HG03066 (cell line): ENCODE data around the gene MVB12B.
"Not testable (repeated sequence)": the region's sequence is repeated elsewhere in the genome, so short reads cannot be mapped to it uniquely, and the experiment has no call there.

Experiments
- ATAC-seq: cut with Tn5 transposase; IDR thresholded peaks from one replicate; pipeline ENCODE4 v1.9.1; 2021; ENCODE audit warnings: low read depth; ENCODE audit not compliant: unreplicated experiment

Gene MVB12B

DNA sequence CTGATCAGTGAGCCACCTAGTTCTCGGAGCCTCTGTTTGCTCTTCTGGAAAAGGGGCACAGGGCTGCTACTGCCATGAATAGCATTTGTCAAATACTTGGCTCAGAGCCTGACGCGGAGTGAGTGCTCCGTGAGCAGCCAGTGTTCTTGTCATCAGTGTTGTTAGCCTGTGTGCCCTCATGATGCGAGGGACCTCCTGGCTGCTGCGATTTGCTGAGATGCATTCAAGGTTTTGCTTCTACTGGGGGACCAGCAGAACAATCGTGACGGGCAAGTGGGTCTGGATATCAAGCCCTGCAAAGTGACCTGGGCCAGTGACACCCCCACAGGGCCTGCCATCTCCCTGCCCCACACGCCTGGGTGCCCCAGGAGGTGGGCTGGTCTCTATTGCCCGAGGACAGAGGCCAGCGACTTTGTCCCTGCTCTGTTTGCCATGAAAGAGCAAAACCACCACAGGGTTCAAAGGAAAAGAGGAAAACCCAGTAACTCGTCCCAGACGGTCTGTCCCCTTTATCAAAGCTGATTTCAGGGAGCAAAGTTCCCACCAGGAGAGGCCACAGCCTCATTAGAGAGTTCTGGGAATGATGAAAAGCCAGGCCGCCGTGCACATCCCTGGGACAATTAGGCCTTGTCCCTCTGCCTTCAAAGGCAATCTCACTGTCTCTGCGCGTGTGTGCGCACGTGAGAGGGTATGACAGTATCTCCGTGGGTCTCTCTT is 200.6 kb downstream of the MVB12B start:
- ATAC-seq = no peak

DNA sequence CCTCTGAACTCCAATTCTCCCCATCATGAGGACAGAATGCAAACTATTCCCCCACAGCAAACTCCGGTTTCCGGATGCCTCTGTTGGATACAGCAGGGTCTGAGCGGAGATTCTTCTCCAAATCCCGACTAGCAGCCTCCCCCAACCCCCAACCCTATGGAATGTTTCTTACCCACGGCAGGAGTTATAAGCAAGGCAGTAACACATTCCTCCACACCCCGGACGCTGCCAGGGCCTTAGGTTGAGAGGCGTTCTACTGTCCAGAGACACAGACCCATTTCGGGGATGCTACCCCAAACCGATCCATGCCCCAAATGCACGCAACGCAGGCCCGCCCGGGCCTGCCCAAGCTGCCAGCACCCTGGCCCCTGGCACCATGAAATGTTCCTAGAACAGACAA is 201.5 kb downstream of the MVB12B start:
- ATAC-seq = no peak

DNA sequence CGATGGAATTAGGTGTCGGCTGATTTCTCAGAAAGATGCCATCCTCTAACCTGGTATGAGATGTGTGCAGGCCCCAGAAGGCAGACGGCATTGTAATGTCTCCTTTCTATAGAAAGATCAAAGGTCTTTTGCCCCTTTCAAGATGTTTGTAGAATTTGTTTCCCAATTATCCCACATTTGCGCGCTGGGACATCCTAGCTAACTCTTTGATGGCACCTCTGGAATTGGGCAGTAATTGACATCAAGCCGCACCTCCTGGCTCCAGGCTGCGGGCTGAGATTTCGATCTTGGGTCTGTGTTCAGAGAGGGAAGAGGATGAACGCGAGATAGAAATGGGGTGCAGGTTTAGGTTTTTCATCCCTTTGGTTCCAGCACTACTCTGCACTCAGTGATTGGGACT is 202.3 kb downstream of the MVB12B start:
- no peak for ATAC-seq

DNA sequence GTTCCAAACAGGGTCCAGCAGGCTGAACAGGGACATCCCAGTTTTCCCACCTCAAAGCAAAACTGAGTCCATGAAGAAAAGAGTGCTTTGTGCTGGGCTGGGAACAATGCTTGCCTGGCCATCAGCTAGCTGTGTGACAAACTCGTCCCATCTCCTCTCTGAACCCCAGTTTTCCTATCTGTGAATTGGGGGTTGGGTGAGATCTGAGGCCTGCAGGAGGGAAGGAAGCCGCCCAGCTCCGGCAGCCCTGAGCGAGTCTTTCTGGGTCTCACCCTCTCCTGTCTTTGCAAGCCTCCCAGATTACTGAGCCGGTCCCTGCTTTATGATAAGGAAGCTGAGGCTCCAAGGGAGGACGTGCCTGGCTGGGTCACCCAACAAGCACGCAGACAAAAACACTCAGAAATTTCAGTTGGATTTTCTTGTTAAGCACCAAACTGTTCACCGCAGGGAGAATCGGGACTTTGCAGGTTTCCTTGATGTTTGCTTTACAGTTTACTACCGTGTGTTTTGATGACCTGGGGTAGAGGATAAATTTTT is 204.5 kb downstream of the MVB12B start:
- ATAC-seq = no peak

DNA sequence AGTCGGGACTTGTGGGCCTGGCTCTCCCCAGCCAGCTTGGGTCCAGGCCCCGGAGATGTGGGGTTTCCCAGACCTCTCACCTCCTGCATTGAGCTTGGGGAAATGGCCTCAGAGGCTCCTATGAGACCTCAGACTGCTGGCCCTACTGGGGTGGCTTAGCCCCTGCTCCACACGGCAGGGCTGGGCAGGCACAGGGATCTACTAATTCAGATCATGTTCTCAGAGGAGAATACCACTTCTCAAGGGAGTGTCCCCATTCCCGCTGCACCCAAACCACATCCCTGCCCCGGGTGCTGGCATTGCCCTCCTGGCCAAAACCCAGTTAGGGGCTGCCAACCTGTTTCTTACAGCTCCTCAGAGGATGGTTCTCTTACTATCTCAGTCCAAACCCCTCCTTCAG is 205.0 kb downstream of the MVB12B start:
- no peak for ATAC-seq

DNA sequence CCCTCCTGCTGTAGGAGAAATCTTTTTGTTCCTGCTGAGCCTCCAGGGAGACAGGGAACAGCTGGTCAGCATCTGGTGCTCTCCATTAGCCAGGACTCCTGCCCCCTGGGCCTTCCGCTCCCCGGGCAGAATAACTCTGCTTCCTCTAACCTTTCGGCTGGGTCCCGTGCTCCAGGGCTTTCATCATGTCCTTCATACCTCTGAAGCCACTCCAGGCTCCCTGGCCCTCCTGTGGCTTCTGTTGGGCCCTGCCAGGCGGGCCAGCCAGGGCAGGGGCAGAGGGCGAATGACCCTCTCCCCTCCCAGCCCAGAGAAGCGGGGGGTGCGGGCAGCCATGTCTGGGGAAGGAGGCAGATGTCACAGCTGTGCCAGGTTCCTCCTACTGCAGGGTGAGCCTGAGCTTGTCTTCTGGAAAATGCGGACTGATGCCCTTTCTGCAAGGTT is 205.4 kb downstream of the MVB12B start:
- ATAC-seq = no peak

DNA sequence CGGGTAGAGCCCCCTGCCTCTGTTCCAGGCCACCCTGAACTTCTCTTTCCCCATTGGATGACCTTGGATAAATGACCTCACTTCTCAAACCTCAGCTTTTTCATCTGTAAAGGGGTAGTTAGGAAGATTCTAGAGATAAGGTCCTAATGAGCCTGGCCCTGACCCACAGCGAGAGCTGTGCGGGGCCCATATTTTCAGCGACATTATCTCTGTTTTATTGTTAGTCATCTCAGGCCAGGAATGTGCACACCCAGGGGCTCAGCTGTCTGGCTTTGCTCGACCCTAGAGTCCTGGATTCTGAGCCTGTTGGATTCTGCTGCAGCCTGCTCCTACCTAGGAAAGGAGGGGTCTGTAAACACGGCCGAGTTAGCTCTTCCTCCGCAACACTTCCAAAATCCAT is 205.9 kb downstream of the MVB12B start:
- no peak for ATAC-seq

DNA sequence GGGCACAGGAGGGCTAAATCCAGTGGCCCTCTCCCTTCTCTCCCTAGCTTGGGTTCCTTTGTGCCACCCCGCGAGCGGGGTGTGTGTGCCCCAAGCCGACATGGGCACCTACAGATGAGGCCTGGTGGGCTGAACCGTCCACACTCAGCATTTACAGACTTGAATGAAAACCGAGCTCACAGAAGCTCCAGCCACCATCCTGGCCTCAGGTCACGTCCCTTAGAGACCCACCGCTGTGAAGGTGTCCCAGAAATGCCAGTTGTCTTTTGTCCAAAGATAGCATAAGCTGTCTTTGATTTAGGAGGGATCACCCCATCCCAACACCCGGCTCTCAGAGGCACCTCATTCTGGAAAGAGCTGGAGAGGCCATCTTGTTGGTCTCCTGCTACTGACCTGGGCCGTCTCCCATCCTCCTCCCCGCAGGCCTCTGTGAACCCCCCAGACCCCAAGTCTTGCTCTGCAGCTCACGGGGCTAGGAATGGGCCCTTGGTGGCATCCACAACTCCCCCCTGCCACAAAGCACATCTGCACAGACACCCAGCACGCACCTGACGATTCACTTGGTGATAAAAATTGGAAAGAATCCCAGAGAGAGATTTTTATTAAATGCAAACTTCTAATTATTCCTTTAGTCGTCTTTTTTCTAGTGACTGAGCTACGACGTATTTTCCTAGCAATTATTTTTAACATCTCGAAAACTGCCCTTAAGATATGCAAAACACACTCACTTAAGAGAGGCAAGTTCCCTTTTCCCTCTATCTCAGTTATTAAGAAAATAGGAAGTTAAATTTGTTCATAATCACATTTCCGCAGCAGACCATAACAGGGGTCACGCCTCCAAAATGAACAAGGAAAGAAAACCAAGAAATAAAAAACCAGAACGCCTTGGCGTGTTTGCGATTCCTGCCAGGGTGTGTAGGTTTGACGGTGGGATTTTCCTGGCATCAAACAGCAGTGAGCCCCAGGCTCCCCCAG is 206.6 kb downstream of the MVB12B start:
- no peak for ATAC-seq

DNA sequence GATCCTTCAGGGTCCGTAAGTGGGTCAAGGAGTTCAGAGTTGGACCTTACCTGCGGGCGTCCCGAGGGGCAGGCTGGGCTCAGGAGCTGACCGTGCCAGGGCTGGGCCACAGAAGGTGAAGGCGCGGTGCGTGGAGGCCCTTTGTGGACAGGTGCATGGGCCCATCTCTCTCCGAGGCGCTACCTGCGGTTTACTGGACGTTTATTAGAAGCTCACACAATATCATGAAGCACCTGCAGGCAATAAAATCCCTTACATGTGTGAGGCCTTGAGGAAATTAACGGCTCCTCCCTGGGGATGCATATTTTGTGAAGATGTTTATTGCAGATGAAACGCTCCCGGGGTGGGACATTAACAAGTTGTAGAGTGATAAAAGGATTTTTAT is 207.3 kb downstream of the MVB12B start:
- ATAC-seq = no peak

DNA sequence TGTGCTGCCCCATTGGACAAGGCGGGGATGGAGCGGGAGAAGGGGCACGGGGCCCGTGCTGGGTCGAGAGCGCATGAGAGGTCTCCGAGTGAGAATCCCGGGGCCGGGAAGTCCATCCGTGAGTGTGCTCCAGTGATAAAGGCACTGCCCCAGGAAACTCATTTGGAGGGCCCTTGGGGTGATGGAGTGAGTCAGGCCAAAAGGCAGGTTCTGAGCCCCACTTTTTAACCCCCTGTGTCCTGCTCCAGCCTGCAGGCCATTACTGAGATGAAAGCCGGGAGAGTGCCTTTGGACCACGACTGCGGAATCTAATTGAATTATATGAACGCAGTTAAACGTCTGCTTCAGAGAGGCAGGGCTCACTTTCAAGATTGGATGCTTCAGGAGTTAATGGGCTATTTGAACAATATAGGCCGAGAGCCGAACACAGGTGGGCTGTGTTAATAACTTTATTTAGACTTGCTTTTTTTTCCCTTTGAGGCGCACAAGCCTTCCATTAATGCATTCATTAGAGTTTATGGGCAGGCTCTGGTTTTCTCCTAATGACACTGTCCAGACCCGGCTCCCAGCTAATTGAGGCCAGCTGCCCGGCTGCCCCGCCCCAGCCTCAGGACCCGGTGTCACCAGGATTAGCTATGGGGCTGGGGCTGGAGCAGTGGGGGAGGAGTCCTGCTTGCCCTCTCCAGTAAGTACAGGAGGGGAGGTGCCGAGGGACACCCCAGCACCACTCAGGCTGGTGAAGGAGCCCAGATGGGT is 208.0 kb downstream of the MVB12B start:
- no peak for ATAC-seq

DNA sequence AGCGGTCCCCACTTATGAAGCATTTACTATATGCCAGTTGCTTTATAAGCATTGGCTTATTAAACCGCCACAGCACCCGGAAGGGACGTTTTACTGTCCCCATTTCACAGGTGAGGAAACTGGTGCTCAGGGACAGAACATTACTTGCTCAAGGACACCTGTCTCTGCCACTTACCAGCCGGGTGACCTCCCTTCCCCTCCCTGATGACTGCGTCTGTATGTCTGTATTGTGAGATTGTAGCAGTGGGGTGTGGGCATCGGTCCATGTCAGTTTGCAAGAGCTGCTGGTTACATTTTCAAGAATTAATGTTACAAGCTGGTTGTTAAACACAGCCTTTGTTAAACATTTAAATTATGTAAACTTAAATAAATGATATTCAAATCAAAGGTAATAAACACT is 209.5 kb downstream of the MVB12B start:
- ATAC-seq = no peak

DNA sequence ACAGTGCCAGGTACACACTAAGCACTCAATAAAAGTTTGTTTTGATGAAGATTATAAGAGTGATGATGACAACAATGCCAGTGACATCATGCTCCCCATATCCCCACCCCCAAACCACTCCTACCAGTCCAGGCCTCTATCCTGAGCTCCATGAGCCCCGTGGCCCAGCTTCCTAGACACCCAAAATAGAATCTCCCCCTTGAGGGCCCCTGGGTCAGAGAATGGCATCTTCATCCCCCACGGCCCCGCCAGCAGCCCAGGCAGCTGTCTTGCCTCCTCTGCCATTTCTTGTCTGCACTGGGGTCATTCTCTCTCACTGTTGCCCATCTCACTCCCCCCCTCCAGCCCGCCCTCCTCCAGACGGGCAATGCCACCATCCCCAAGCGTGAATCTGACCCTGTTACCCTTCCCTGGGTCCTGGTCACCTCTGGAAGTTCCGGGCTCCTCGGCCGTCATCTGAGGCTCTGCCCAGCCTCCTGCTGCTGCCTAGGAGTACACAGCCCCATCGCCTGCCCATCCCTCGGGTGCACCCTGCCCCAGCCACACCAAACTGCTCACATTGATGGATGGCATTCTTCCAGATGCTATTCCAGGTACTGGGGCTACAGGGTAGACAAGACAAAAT is 210.3 kb downstream of the MVB12B start:
- ATAC-seq = no peak

DNA sequence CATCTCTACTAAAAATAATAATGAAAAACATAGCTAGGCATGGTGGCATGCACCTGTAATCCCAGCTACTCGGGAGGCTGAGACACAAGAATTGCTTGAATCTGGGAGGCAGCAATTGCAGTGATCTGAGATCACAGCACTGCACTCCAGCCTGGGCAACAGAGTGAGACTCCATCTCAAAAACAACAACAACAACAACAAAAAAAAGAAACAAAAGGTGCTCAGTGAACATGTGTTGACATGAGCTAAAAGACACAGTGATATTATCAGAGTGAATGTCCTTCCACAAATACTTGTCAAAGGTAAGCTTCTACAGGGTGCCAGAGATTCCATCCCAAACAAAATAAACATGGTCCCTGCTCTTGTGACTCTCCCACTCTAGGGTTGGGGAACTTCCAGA is 211.9 kb downstream of the MVB12B start:
- ATAC-seq = no peak

DNA sequence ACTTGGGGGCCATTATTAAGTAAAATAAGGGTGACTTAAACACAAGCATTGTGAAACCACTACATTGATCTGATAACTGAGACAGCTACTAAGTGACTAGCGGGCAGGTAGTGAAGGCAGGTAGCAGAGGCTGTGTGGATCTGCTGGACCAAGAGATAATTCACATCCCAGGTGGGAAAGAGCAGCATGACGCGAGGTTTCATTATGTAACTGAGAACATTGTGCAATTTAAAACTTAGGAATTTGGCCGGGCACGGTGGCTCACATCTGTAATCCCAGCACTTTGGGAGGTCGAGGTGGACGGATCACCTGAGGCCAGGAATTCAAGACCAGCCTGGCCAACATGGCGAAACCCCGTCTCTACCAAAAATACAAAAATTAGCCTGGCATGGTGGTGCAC is 213.8 kb downstream of the MVB12B start:
- ATAC-seq = not testable (repeated sequence)

DNA sequence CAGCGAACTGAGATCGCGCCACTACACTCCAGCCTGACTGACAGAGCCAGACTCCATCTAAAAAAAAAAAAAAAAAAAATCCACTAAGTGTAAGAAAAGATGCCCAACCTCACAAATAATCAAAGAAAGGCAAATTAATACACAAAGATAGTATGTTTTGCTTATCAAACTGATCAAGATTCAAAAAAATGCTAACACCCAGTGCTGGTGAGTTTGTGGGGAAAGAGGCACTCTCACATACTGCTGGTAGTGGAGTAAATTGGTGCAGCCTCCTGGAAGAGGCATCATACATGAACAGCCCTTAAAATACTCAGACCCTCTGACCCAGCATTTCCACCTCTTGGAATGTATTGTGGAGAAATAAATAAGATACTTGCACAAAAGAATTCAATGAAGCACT is 216.9 kb downstream of the MVB12B start:
- no peak for ATAC-seq

DNA sequence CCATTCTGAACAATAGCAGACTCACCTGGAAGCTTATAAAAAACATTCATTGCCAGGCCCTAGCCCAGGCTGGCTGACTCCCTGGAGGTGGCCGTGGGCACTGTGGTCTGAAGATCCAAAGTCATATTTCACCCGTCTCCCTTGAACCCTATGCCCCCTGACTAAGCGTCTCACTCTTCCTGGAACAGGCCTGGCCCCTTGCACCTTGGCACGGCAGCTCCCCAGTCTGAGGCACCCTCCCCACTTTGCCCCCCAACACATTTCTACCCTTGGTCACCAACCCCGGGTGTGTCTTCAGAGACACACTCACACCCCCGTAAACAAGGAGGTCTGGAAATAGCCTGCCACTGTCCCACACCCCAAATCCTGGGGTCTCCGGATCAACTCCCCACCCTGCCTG is 218.5 kb downstream of the MVB12B start:
- ATAC-seq = no peak

DNA sequence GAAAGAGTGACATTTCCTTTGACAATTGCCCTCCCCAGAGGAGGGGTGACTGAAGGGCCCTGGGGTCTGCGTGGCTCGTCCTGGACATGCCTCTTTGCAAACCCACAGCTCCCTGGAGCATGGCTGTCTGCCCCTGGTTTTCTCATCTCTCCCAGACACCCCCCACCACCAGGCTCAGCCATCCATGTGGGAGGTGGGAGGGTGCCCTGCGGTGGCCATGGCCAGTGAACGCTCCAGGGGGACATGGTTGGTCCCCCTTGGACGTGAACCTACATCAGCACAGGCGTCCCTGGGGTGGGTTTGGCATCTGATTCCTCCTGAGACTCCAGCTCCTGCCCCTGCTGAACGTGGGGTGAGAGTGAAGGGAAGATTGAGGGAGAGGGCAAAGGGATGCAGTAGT is 219.4 kb downstream of the MVB12B start:
- ATAC-seq = no peak

DNA sequence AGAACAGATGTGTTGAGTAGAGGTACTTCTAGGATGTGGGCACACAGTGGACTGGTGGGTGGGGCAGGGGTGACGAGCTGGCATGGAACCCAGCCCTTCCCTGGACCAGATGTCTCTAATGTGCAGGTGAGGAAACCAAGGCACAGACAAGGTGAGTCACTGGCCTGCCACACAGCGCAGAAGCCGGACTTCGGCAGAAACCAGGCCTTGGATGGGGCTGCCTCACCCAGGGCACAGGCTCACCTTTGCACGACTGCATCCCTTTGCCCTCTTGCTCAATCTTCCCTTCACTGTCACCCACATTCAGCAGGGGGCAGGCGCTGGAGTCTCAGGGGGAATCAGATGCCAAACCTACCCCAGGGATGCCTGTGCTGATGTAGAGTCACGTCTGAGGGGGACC is 221.7 kb downstream of the MVB12B start:
- ATAC-seq = no peak

DNA sequence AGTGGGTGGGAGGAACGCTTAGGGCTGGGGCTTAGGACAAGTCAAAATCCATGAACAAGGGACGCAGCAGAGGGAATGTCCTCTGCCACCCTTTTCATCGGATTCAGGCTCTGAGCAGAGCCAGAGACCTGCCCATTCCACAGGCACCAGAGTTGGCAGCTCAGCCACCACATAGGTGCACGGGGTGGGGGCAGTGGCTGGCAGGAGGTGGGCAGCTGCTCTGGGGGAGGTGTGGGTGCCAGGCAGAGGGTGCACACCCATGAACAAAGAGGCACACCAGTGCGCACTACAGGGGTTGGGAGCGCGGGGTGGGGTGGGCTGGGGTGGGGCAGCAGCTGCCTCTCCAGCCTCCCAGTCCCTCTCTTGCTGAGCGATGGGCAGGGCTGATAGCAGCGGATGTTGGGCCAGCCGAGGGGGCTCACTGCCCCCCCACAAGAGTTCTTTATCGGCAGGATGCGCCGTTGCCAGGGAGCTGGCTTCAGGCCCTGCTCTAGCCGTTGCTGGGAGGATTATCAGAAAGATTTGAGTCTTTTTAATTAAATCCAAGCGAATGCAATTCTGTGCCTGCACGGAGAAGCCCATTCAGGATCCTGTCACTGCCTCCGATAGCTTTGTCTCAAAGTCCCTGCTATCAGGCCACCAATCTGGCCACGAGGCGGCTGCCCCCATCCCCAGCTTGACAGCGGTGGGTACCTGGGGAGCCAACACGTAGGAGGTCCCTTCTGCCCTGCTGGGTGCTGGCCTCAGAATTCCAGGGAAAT is 222.8 kb downstream of the MVB12B start:
- ATAC-seq = no peak

DNA sequence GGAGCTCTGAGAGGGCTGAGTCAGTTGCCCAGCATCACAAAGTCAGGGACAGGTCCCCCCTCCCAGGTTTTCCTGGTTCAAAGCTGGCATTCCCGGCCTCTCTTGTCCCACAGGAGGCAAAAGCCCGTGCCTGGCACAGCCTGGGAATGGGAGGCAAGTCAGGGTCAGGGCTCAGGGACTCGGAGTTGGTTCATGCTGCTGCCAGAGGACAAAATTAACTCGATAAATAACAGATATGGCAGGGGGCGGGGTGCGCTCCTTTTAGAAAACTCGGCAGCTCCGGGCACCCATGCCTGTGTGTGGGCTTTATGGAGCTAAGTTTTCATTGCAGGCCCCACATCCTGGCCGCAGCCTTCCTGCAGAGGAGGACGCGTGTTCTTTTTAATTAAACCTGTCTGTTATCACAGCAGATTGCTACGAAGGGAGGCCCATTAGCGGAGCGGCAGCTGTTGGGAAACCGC is 224.3 kb downstream of the MVB12B start:
- ATAC-seq = no peak
